HEK293 (cell line): ENCODE data around the gene TNFSF11.

Experiments
- CTCF ChIA-PET: fragments of 350-600 bp; formaldehyde crosslinking; extraction: SDS; loops from one replicate; lab custom pipeline; 2021; ENCODE audit warnings: antibody characterized with exemption; lab: Yijun Ruan, JAX
- POLR2A ChIA-PET: fragments of 300-600 bp; formaldehyde crosslinking; extraction: SDS; loops from one replicate; lab custom pipeline; 2020; ENCODE audit warnings: antibody characterized with exemption, inconsistent platforms; lab: Yijun Ruan, JAX
- H3K27ac ChIP-seq: fragments of 200-500 bp; sonication (Bioruptor generic); 2 replicates; pipeline ENCODE4 v1.5.1; 2014; ENCODE audit warnings: low read depth, low read length, control low read depth, inconsistent platforms; ENCODE audit errors: extremely low read depth
- H3K36me3 ChIP-seq, 2 experiments: fragments of 200-500 bp in 1 of 2; sonication (Bioruptor generic) in 1 of 2; 1 replicate in 1 of 2; 2 replicates in 1 of 2; pipeline ENCODE4 v1.5.1; 2014 to 2017; ENCODE audit warnings: inconsistent platforms in 2 of 2, low read length in 2 of 2; ENCODE audit not compliant: control insufficient read depth in 2 of 2, insufficient read depth in 1 of 2
- H3K4me1 ChIP-seq: fragments of 200-500 bp; sonication (Bioruptor generic); 2 replicates; pipeline ENCODE4 v1.5.1; 2014; ENCODE audit warnings: mild to moderate bottlenecking, low read length, inconsistent platforms; ENCODE audit not compliant: control insufficient read depth, insufficient read depth
- H3K4me3 ChIP-seq: 2 replicates; pipeline ENCODE4 v1.5.1; 2011; ENCODE audit warnings: low read depth, mild to moderate bottlenecking, control low read depth, low read length, moderate library complexity
- H3K9me3 ChIP-seq: fragments of 200-500 bp; sonication (Bioruptor generic); 2 replicates; pipeline ENCODE4 v1.5.1; 2014; ENCODE audit warnings: low read depth, low read length, inconsistent platforms; ENCODE audit not compliant: control insufficient read depth, insufficient read depth
- BCL6B ChIP-seq: fragments of 450-650 bp; formaldehyde crosslinking; IDR thresholded peaks from 2 replicates; pipeline ENCODE4 v1.5.1; 2017; ENCODE audit warnings: missing biosample characterization, missing genetic modification characterization
- OVOL3 ChIP-seq: fragments of 450-650 bp; formaldehyde crosslinking; IDR thresholded peaks from 2 replicates; pipeline ENCODE4 v1.5.1; 2016; ENCODE audit warnings: missing biosample characterization, missing genetic modification characterization
- ZBTB10 ChIP-seq: fragments of 450-650 bp; formaldehyde crosslinking; IDR thresholded peaks from 2 replicates; pipeline ENCODE4 v1.5.1; 2016; ENCODE audit warnings: missing biosample characterization, missing genetic modification characterization
- ZBTB17 ChIP-seq: fragments of 450-650 bp; formaldehyde crosslinking; IDR thresholded peaks from 2 replicates; pipeline ENCODE4 v1.5.1; 2016; ENCODE audit warnings: missing biosample characterization, missing genetic modification characterization
- ZBTB7A ChIP-seq: fragments of 450-650 bp; formaldehyde crosslinking; IDR thresholded peaks from 2 replicates; pipeline ENCODE4 v1.5.1; 2016; ENCODE audit warnings: low read depth, missing biosample characterization, missing genetic modification characterization
- ZBTB8A ChIP-seq: fragments of 450-650 bp; formaldehyde crosslinking; IDR thresholded peaks from 2 replicates; pipeline ENCODE4 v1.5.1; 2016; ENCODE audit warnings: missing biosample characterization, missing genetic modification characterization
- ZIC2 ChIP-seq: fragments of 450-650 bp; formaldehyde crosslinking; IDR thresholded peaks from 2 replicates; pipeline ENCODE4 v1.5.1; 2016; ENCODE audit warnings: missing biosample characterization, missing genetic modification characterization
- ZNF10 ChIP-seq: fragments of 450-650 bp; formaldehyde crosslinking; IDR thresholded peaks from 2 replicates; pipeline ENCODE4 v1.5.1; 2017; ENCODE audit warnings: missing biosample characterization, missing genetic modification characterization
- ZNF132 ChIP-seq: fragments of 450-650 bp; formaldehyde crosslinking; IDR thresholded peaks from 2 replicates; pipeline ENCODE4 v1.5.1; 2017; ENCODE audit warnings: missing biosample characterization, missing genetic modification characterization, borderline replicate concordance
- ZNF292 ChIP-seq: fragments of 450-650 bp; formaldehyde crosslinking; IDR thresholded peaks from 2 replicates; pipeline ENCODE4 v1.5.1; 2016; ENCODE audit warnings: low read depth, missing biosample characterization, missing genetic modification characterization, borderline replicate concordance
- ZNF37A ChIP-seq: fragments of 450-650 bp; IDR thresholded peaks from 2 replicates; pipeline ENCODE4 v1.5.1; 2018; ENCODE audit warnings: missing biosample characterization, missing genetic modification characterization
- ZNF394 ChIP-seq: fragments of 450-650 bp; formaldehyde crosslinking; IDR thresholded peaks from 2 replicates; pipeline ENCODE4 v1.5.1; 2016; ENCODE audit warnings: missing biosample characterization, missing genetic modification characterization, mild to moderate bottlenecking, moderate library complexity, borderline replicate concordance
- ZNF404 ChIP-seq: fragments of 450-650 bp; formaldehyde crosslinking; IDR thresholded peaks from 2 replicates; pipeline ENCODE4 v1.5.1; 2017; ENCODE audit warnings: missing biosample characterization, missing genetic modification characterization
- ZNF426 ChIP-seq: fragments of 450-650 bp; formaldehyde crosslinking; IDR thresholded peaks from 2 replicates; pipeline ENCODE4 v1.5.1; 2017; ENCODE audit warnings: missing biosample characterization, missing genetic modification characterization, mild to moderate bottlenecking, inconsistent platforms, moderate library complexity
- ZNF513 ChIP-seq: fragments of 450-650 bp; IDR thresholded peaks from 2 replicates; pipeline ENCODE4 v1.5.1; 2018; ENCODE audit warnings: missing biosample characterization, missing genetic modification characterization
- ZNF544 ChIP-seq: fragments of 450-650 bp; formaldehyde crosslinking; IDR thresholded peaks from 2 replicates; pipeline ENCODE4 v1.5.0; 2017; ENCODE audit warnings: missing biosample characterization, missing genetic modification characterization
- ZSCAN16 ChIP-seq: fragments of 450-650 bp; formaldehyde crosslinking; IDR thresholded peaks from 2 replicates; pipeline ENCODE4 v1.5.1; 2016; ENCODE audit warnings: missing biosample characterization, missing genetic modification characterization
- TF ChIP-seq, protein P1 (sequence below): fragments of 450-650 bp; formaldehyde crosslinking; IDR thresholded peaks from 2 replicates; pipeline ENCODE4 v1.5.1; 2016; ENCODE audit warnings: missing biosample characterization, missing genetic modification characterization, borderline replicate concordance
- TF ChIP-seq, protein P2 (sequence below): fragments of 450-650 bp; formaldehyde crosslinking; IDR thresholded peaks from 2 replicates; pipeline ENCODE4 v1.5.1; 2016; ENCODE audit warnings: missing biosample characterization, missing genetic modification characterization
- TF ChIP-seq, protein P3 (sequence below): fragments of 450-650 bp; formaldehyde crosslinking; IDR thresholded peaks from 2 replicates; pipeline ENCODE4 v1.5.1; 2016; ENCODE audit warnings: missing biosample characterization, missing genetic modification characterization

Gene TNFSF11

DNA sequence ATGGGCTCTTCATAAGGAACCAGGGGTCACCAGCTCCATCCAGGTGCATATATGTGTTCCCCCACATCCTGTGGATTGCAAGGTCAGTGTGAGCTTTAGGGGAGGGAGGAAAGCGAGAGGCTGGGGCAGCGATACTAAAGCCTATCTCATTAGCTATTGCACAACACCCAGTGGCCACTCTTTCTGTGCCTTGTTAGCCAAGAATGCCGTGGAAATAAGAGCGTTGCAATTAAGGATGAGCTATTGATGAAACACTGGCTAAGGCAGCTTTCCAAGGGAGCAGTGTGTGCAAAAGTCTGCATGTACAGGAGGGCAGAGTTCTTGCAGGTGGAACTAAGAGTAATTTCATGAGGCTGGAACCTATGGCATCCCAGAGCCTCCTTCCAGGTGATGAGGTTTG lies 17.6 kb downstream of the TNFSF11 start (continued):
- TF ChIP-seq ZNF513 (no peak), ZBTB10 (tag by site-specific recombination) (no peak), OVOL3 (no peak), ZNF292 (tag by site-specific recombination) (no peak), ZNF404 (no peak), ZNF10 (tag by site-specific recombination) (no peak), ZNF394 (tag by site-specific recombination) (no peak), ZIC2 (tag by site-specific recombination) (no peak)

- H3K4me3 ChIP-seq: no peak overlapping the region
- ChIA-PET CTCF (interaction anchor here (0.6 to 0.7 kb wide), 2 partner anchors 1029 to 1283 kb away, joined by 3 to 4 read pairs; no protein-coding TSS in a partner anchor), POLR2A (no interaction called here)
- no peaks in the 10 kb centered on the region for H3K9me3 ChIP-seq
- no peaks in the 10 kb centered on the region for H3K4me1 ChIP-seq
- H3K27ac ChIP-seq: no peak overlapping the region
- TF ChIP-seq BCL6B (tag by site-specific recombination) (no peak), ZNF426 (tag by site-specific recombination) (no peak), ZNF544 (tag by site-specific recombination) (no peak), ZBTB17 (tag by site-specific recombination) (no peak), ZNF132 (tag by site-specific recombination) (no peak), ZBTB8A (tag by site-specific recombination) (no peak), ZSCAN16 (tag by site-specific recombination) (no peak), ZNF37A (tag by site-specific recombination) (no peak), ZBTB7A (tag by site-specific recombination) (no peak)
- TF ChIP-seq, protein P1, sequence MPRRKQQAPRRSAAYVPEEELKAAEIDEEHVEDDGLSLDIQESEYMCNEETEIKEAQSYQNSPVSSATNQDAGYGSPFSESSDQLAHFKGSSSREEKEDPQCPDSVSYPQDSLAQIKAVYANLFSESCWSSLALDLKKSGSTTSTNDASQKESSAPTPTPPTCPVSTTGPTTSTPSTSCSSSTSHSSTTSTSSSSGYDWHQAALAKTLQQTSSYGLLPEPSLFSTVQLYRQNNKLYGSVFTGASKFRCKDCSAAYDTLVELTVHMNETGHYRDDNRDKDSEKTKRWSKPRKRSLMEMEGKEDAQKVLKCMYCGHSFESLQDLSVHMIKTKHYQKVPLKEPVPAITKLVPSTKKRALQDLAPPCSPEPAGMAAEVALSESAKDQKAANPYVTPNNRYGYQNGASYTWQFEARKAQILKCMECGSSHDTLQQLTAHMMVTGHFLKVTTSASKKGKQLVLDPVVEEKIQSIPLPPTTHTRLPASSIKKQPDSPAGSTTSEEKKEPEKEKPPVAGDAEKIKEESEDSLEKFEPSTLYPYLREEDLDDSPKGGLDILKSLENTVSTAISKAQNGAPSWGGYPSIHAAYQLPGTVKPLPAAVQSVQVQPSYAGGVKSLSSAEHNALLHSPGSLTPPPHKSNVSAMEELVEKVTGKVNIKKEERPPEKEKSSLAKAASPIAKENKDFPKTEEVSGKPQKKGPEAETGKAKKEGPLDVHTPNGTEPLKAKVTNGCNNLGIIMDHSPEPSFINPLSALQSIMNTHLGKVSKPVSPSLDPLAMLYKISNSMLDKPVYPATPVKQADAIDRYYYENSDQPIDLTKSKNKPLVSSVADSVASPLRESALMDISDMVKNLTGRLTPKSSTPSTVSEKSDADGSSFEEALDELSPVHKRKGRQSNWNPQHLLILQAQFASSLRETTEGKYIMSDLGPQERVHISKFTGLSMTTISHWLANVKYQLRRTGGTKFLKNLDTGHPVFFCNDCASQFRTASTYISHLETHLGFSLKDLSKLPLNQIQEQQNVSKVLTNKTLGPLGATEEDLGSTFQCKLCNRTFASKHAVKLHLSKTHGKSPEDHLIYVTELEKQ: no peak
- TF ChIP-seq, protein P2, sequence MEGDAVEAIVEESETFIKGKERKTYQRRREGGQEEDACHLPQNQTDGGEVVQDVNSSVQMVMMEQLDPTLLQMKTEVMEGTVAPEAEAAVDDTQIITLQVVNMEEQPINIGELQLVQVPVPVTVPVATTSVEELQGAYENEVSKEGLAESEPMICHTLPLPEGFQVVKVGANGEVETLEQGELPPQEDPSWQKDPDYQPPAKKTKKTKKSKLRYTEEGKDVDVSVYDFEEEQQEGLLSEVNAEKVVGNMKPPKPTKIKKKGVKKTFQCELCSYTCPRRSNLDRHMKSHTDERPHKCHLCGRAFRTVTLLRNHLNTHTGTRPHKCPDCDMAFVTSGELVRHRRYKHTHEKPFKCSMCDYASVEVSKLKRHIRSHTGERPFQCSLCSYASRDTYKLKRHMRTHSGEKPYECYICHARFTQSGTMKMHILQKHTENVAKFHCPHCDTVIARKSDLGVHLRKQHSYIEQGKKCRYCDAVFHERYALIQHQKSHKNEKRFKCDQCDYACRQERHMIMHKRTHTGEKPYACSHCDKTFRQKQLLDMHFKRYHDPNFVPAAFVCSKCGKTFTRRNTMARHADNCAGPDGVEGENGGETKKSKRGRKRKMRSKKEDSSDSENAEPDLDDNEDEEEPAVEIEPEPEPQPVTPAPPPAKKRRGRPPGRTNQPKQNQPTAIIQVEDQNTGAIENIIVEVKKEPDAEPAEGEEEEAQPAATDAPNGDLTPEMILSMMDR (tag by site-specific recombination): no peak
- TF ChIP-seq, protein P3, sequence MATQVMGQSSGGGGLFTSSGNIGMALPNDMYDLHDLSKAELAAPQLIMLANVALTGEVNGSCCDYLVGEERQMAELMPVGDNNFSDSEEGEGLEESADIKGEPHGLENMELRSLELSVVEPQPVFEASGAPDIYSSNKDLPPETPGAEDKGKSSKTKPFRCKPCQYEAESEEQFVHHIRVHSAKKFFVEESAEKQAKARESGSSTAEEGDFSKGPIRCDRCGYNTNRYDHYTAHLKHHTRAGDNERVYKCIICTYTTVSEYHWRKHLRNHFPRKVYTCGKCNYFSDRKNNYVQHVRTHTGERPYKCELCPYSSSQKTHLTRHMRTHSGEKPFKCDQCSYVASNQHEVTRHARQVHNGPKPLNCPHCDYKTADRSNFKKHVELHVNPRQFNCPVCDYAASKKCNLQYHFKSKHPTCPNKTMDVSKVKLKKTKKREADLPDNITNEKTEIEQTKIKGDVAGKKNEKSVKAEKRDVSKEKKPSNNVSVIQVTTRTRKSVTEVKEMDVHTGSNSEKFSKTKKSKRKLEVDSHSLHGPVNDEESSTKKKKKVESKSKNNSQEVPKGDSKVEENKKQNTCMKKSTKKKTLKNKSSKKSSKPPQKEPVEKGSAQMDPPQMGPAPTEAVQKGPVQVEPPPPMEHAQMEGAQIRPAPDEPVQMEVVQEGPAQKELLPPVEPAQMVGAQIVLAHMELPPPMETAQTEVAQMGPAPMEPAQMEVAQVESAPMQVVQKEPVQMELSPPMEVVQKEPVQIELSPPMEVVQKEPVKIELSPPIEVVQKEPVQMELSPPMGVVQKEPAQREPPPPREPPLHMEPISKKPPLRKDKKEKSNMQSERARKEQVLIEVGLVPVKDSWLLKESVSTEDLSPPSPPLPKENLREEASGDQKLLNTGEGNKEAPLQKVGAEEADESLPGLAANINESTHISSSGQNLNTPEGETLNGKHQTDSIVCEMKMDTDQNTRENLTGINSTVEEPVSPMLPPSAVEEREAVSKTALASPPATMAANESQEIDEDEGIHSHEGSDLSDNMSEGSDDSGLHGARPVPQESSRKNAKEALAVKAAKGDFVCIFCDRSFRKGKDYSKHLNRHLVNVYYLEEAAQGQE (tag by site-specific recombination): no peak
- H3K36me3 ChIP-seq: no peaks in the 10 kb centered on the region
Measured at GRCh38 chr13:42592915-42593900, 19.3 kb downstream of the TNFSF11 start.
